Purkinje cell (primary cell): Measurements from ENCODE around the gene NT5DC4. TPM values are rescaled to one million over a fixed set of nuclear protein-coding genes. Genes with fewer than 3 reads are reported as not detected.

ENCODE experiments used
- polyA plus RNA-seq: library from polyadenylated mRNA; unstranded; fragments of >200 nt; fragmentation: Nextera tagmentation; gene quantifications from 2 replicates; pipeline ENCODE4 v1.2.1, GENCODE V29; 2014

Gene NT5DC4
- polyA plus RNA-seq = 0.18 TPM in 1 of 2 replicates, not detected in the other

DNA sequence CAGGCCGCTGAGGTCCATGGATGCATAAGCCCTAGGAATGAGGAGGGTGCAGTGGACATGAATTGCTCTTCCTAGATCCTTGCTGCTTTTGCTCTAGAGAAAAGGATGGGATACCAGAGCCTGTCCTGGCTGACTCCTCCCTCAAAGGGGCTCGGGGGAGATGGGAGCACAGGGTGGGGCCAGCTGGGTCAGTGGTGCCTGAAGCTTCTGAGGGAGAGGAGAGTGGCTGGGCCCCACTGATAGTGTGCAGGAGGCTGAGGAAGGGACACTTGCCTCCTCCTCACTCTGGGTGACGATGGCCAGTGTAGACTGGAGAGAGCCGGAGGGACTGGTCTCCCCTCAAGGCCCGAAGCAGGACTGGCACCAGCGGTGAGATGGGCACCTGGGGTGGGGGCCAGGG is at the start of gene NT5DC4:
Gene NT5DC4, plus strand, starts transcription at position 236 of the 400 bp plus-strand sequence. Its CDS starts 60 bp downstream, at position 296.

DNA sequence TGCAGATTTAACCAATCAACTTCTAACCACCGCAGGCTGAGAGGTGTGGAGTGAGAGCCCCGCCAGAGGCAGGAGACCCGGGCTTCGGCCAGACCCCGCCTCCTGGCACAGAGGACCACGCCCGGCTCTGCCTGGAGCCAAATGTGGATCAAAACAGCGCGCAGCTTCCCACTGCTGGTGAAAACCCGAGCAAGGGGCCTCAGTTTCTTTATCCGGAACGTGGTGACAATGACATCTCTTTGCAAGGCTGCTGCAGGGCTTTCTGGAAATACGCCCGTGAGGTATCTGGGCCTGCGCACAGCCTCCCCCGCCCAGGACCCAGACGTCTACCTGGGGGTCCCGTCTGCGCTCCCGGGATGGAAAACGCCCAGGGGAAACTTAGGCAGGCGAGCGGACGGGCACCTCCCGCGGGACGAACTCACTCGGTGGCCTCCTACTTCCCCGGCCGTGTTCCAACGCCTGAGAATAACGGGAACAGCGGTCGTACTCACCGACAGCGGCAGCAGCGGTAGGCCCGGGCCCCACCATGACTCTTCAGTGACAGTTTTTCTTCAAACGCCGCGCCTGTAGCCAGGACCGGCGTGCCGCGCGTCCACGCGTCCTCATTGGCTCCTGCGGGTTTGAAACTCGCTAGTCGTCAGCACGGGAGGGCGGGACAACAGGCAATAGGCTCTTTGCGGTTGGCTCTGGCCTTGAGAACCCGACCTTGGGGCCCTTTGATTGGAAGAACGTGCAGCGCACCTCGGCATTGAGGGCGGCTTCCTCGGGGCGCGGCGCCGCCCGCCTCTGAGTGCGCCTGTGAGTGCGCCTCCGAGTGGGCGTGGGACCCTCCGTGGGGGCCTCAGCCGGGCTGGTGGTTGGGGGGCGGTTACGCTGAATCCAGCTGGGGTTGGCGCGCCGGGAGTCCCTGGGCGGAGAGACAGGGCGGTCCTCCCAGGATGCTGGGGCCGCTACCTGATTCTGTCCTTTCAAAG is 43.5 kb downstream of the NT5DC4 start, which contains the start of gene CKAP2L:
Gene CKAP2L, minus strand, starts transcription at position 539 of the 974 bp plus-strand sequence. Its CDS starts 11 bp downstream, at position 528.

GRCh38 chr2:112784199-112785189 is 63.7 kb downstream of the NT5DC4 start, which contains the start of gene IL1A:
Gene IL1A, minus strand, starts transcription at chr2:112784493. Its CDS starts 723 bp downstream, at chr2:112783770.

Other genes starting within 250 kb of the NT5DC4 start
- gene TTL, start 238.9 kb upstream of the NT5DC4 start, polyA plus RNA-seq = 17.8 and 22.3 TPM in 2 replicates
- gene POLR1B, start 178.6 kb upstream of the NT5DC4 start, polyA plus RNA-seq = 4.4 and 12.1 TPM in 2 replicates
- gene CHCHD5, start 136.4 kb upstream of the NT5DC4 start, polyA plus RNA-seq = 72.5 and 84.2 TPM in 2 replicates
- gene SLC20A1, start 75.1 kb upstream of the NT5DC4 start, polyA plus RNA-seq = 732 and 829 TPM in 2 replicates
- 3.7 TPM in 1 of 2 replicates, not detected in the other for gene CKAP2L, start 43.6 kb downstream of the NT5DC4 start, polyA plus RNA-seq
- not detected in 2 replicates for gene IL1A, start 63.5 kb downstream of the NT5DC4 start, polyA plus RNA-seq
- not detected in 2 replicates for gene IL1B, start 115.8 kb downstream of the NT5DC4 start, polyA plus RNA-seq
- gene IL37, start 190.1 kb downstream of the NT5DC4 start, polyA plus RNA-seq = not detected in 2 replicates